H1 (cell line): Measurements from ENCODE around the gene SLC6A17.

ENCODE experiments used
- ATF2 ChIP-seq: IDR thresholded peaks from 2 replicates; pipeline ENCODE4 v1.6.1; 2012; ENCODE audit warnings: low read length, inconsistent platforms
- CTCF ChIP-seq, 3 experiments: IDR thresholded peaks; 1 replicate in 2 of 3; 2 replicates in 1 of 3; pipeline versions ENCODE4 v1.5.1 to v1.6.1; 2011; ENCODE audit warnings: low read length in 3 of 3, mild to moderate bottlenecking in 3 of 3, inconsistent platforms in 2 of 3, low read depth in 1 of 3, moderate library complexity in 1 of 3; ENCODE audit not compliant: insufficient read depth in 1 of 3; ENCODE audit errors: control extremely low read depth in 1 of 3
- PHF8 ChIP-seq: fragments of 200-600 bp; sonication (generic); conservative IDR thresholded peaks from 2 replicates; pipeline ENCODE4 v1.7.1; 2012; ENCODE audit warnings: low read depth, mild to moderate bottlenecking, inconsistent platforms, low read length, moderate library complexity
- POLR2A ChIP-seq, 2 experiments: IDR thresholded peaks; 1 replicate in 1 of 2; 2 replicates in 1 of 2; pipeline ENCODE4 v1.6.1; 2011; ENCODE audit warnings: low read depth in 2 of 2, low read length in 2 of 2, mild to moderate bottlenecking in 2 of 2; ENCODE audit errors: control extremely low read depth in 1 of 2
- RAD21 ChIP-seq, 2 experiments: IDR thresholded peaks in 1 of 2; conservative IDR thresholded peaks in 1 of 2; 2 replicates each; pipeline ENCODE4 v1.6.1; 2011; ENCODE audit warnings: low read depth in 2 of 2, low read length in 2 of 2, improper control_type of control experiment in 1 of 2, inconsistent platforms in 1 of 2, mild to moderate bottlenecking in 1 of 2, moderate library complexity in 1 of 2
- SAP30 ChIP-seq: fragments of 300-600 bp; sonication (generic); IDR thresholded peaks from 2 replicates; pipeline ENCODE4 v1.7.1; 2012; ENCODE audit warnings: low read length, moderate library complexity, mild to moderate bottlenecking, inconsistent platforms; ENCODE audit not compliant: insufficient read depth, insufficient replicate concordance
- SIN3A ChIP-seq, 2 experiments: IDR thresholded peaks in 1 of 2; conservative IDR thresholded peaks in 1 of 2; 2 replicates each; pipeline ENCODE4 v1.6.1; 2011 to 2012; ENCODE audit warnings: low read length in 2 of 2, improper control_type of control experiment in 1 of 2, low read depth in 1 of 2, mild to moderate bottlenecking in 1 of 2
- SRF ChIP-seq: IDR thresholded peaks from 2 replicates; pipeline ENCODE4 v1.6.1; 2011; ENCODE audit warnings: mild to moderate bottlenecking, low read depth, low read length, moderate library complexity
- YY1 ChIP-seq: IDR thresholded peaks from 2 replicates; pipeline ENCODE4 v1.6.1; 2011; ENCODE audit warnings: low read depth, mild to moderate bottlenecking, low read length

GRCh38 chr1:110183642-110184167 is 33.4 kb downstream of the SLC6A17 start:
- TF ChIP-seq POLR2A (IDR thresholded peaks at IDR 0.05; ENCODE audit: control extremely low read depth in 1 of 2, low read depth in 2 of 2, low read length in 2 of 2) (no peak), PHF8 (no peak), CTCF (IDR thresholded peaks at IDR 0.05; ENCODE audit: control extremely low read depth in 1 of 3, insufficient read depth in 1 of 3, low read depth in 1 of 3, low read length in 3 of 3) (no peak), RAD21 (IDR thresholded peaks at IDR 0.05 in 1 of 2, conservative IDR thresholded peaks at IDR 0.05 in 1 of 2; ENCODE audit: low read depth in 2 of 2, low read length in 2 of 2) (no peak), YY1 (no peak), SRF (no peak), SAP30 (no peak), ATF2 (no peak), SIN3A (conservative IDR thresholded peaks at IDR 0.05 in 1 of 2, IDR thresholded peaks at IDR 0.05 in 1 of 2; ENCODE audit: low read depth in 1 of 2, low read length in 2 of 2) (no peak)
